Measurements from ENCODE around the gene ST6GALNAC5. TPM values are rescaled to one million over a fixed set of nuclear protein-coding genes. Genes with fewer than 3 reads are reported as not detected.

ST6GALNAC5 gene
- total and polyA plus RNA-seq, 2 of the 13 experiments (the other 11 are each of a cell fraction or from before 2014, with no cell fraction given), result not detected

DNA sequence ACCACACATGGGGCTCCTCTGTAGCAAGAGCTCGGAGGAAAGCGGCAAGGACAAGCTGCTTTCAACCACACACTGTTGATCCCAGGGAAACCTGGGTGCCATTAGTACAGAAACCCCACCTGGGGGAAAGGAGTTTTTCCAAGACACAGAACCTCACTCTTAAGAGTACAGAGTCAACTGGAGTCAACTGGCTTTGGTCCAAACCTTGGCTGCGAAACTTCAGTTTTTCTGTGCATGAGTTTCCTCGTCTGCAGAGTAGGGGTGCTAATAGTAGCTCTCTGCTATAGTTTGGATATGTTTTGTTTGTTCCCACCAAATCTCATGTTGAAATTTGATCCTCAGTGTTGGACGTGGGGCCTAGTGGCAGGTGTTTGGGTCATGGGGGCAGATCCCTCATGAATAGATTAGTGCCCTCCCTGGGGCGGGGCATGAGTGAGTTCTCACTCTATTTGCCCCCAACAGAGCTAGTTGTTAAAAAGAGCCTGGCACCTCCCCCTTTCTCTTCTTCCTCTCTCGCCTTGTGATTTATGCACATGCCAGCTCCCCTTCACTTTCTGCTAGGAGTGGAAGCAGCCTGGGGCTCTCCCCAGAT lies 190.8 kb downstream of the ST6GALNAC5 start:
- H3K4me2 ChIP-seq (ENCODE audit: low read depth, low read length), result no peak overlapping the region
- H3K27ac ChIP-seq (ENCODE audit: extremely low read length, insufficient read depth, low read length), result no peak overlapping the region
- in situ Hi-C loops (cut with HindIII; ENCODE audit: extremely low pct_ligation_motif_present, low pct_unique_long_range_greater_than_20kb) (no loop called here), intact Hi-C loops (cut with micrococcal nuclease; ENCODE audit: unreplicated experiment) (no loop called here)
- ChIA-PET CTCF (ENCODE audit: low intra/inter-chr PET ratio, low total read pairs) (no interaction called here), POLR2A (no interaction called here)
- H3K79me2 ChIP-seq (ENCODE audit: insufficient read depth, low read length), result no peaks in the 10 kb centered on the region
- H2AFZ ChIP-seq (ENCODE audit: low read length), result no peak overlapping the region
- no peak overlapping the region for H3K4me3 ChIP-seq (replicated peaks in 1 of 3; ENCODE audit: insufficient read depth in 1 of 3, low read depth in 2 of 3, low read length in 3 of 3)
- no peaks in the 10 kb centered on the region for H3K27me3 ChIP-seq (ENCODE audit: control insufficient read depth in 1 of 2, insufficient read depth in 2 of 2, low read length in 2 of 2)
- no peaks in the 10 kb centered on the region for H3K4me1 ChIP-seq (ENCODE audit: insufficient read depth, low read length)
- H3K9ac ChIP-seq (ENCODE audit: insufficient read depth, low read depth, low read length), result no peak overlapping the region
- WGBS (ENCODE audit: low lambda C conversion rate), result 8% methylated on average over 7 of the region's 7 CpGs
- DNase-seq (ENCODE audit: low spot score) (no peak), FAIRE-seq (no peak), ATAC-seq (no peak)
- no peaks in the 10 kb centered on the region for H3K9me3 ChIP-seq (ENCODE audit: low read length)
- H3K36me3 ChIP-seq (replicated peaks in 1 of 2; ENCODE audit: control insufficient read depth in 1 of 2, insufficient read depth in 2 of 2, low read length in 2 of 2), result no peaks in the 10 kb centered on the region
- no TSS peak for BruUV-seq (replicated peaks)
- H4K20me1 ChIP-seq (ENCODE audit: insufficient read depth, low read length), result no peaks in the 10 kb centered on the region
- TF ChIP-seq ARNT2 (CRISPR knock-in tag; IDR thresholded peaks at IDR 0.05; ENCODE audit: low read depth) (no peak), POGZ (CRISPR knock-in tag; IDR thresholded peaks at IDR 0.05) (no peak), ZNF775 (CRISPR knock-in tag; IDR thresholded peaks at IDR 0.05; ENCODE audit: borderline replicate concordance) (no peak), SYNCRIP (IDR thresholded peaks at IDR 0.05; ENCODE audit: insufficient read depth, low read depth, low read length) (no peak), TRIM24 (CRISPR knock-in tag; IDR thresholded peaks at IDR 0.05) (no peak), ZNF547 (CRISPR knock-in tag; IDR thresholded peaks at IDR 0.05) (no peak), TP53 (CRISPR knock-in tag; conservative IDR thresholded peaks at IDR 0.05) (no peak), ONECUT2 (CRISPR knock-in tag; IDR thresholded peaks at IDR 0.05) (no peak), RFX3 (CRISPR knock-in tag; IDR thresholded peaks at IDR 0.05) (no peak), ATF7-NPFF (CRISPR knock-in tag; IDR thresholded peaks at IDR 0.05; ENCODE audit: low read depth) (no peak), ZFP1 (CRISPR knock-in tag; IDR thresholded peaks at IDR 0.05) (no peak), NCOA5 (CRISPR knock-in tag; IDR thresholded peaks at IDR 0.05) (no peak)
- TF ChIP-seq, protein P1, sequence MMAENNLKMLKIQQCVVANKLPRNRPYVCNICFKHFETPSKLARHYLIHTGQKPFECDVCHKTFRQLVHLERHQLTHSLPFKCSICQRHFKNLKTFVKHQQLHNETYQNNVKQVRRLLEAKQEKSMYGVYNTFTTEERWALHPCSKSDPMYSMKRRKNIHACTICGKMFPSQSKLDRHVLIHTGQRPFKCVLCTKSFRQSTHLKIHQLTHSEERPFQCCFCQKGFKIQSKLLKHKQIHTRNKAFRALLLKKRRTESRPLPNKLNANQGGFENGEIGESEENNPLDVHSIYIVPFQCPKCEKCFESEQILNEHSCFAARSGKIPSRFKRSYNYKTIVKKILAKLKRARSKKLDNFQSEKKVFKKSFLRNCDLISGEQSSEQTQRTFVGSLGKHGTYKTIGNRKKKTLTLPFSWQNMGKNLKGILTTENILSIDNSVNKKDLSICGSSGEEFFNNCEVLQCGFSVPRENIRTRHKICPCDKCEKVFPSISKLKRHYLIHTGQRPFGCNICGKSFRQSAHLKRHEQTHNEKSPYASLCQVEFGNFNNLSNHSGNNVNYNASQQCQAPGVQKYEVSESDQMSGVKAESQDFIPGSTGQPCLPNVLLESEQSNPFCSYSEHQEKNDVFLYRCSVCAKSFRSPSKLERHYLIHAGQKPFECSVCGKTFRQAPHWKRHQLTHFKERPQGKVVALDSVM (CRISPR knock-in tag; IDR thresholded peaks at IDR 0.05), result no peak
- TF ChIP-seq, protein P2, sequence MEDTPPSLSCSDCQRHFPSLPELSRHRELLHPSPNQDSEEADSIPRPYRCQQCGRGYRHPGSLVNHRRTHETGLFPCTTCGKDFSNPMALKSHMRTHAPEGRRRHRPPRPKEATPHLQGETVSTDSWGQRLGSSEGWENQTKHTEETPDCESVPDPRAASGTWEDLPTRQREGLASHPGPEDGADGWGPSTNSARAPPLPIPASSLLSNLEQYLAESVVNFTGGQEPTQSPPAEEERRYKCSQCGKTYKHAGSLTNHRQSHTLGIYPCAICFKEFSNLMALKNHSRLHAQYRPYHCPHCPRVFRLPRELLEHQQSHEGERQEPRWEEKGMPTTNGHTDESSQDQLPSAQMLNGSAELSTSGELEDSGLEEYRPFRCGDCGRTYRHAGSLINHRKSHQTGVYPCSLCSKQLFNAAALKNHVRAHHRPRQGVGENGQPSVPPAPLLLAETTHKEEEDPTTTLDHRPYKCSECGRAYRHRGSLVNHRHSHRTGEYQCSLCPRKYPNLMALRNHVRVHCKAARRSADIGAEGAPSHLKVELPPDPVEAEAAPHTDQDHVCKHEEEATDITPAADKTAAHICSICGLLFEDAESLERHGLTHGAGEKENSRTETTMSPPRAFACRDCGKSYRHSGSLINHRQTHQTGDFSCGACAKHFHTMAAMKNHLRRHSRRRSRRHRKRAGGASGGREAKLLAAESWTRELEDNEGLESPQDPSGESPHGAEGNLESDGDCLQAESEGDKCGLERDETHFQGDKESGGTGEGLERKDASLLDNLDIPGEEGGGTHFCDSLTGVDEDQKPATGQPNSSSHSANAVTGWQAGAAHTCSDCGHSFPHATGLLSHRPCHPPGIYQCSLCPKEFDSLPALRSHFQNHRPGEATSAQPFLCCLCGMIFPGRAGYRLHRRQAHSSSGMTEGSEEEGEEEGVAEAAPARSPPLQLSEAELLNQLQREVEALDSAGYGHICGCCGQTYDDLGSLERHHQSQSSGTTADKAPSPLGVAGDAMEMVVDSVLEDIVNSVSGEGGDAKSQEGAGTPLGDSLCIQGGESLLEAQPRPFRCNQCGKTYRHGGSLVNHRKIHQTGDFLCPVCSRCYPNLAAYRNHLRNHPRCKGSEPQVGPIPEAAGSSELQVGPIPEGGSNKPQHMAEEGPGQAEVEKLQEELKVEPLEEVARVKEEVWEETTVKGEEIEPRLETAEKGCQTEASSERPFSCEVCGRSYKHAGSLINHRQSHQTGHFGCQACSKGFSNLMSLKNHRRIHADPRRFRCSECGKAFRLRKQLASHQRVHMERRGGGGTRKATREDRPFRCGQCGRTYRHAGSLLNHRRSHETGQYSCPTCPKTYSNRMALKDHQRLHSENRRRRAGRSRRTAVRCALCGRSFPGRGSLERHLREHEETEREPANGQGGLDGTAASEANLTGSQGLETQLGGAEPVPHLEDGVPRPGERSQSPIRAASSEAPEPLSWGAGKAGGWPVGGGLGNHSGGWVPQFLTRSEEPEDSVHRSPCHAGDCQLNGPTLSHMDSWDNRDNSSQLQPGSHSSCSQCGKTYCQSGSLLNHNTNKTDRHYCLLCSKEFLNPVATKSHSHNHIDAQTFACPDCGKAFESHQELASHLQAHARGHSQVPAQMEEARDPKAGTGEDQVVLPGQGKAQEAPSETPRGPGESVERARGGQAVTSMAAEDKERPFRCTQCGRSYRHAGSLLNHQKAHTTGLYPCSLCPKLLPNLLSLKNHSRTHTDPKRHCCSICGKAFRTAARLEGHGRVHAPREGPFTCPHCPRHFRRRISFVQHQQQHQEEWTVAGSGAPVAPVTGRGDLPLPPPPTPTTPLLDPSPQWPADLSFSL (CRISPR knock-in tag; IDR thresholded peaks at IDR 0.05), result no peak
- TF ChIP-seq, protein P3, sequence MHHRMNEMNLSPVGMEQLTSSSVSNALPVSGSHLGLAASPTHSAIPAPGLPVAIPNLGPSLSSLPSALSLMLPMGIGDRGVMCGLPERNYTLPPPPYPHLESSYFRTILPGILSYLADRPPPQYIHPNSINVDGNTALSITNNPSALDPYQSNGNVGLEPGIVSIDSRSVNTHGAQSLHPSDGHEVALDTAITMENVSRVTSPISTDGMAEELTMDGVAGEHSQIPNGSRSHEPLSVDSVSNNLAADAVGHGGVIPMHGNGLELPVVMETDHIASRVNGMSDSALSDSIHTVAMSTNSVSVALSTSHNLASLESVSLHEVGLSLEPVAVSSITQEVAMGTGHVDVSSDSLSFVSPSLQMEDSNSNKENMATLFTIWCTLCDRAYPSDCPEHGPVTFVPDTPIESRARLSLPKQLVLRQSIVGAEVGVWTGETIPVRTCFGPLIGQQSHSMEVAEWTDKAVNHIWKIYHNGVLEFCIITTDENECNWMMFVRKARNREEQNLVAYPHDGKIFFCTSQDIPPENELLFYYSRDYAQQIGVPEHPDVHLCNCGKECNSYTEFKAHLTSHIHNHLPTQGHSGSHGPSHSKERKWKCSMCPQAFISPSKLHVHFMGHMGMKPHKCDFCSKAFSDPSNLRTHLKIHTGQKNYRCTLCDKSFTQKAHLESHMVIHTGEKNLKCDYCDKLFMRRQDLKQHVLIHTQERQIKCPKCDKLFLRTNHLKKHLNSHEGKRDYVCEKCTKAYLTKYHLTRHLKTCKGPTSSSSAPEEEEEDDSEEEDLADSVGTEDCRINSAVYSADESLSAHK (CRISPR knock-in tag; IDR thresholded peaks at IDR 0.05; ENCODE audit: borderline replicate concordance), result no peak

Measured in HepG2 (cell line).